ENCODE results near the gene MINDY1.
A peak's percentile ranks its signal among the peaks of the same experiment; 100 is the strongest.

Gene MINDY1

GRCh38 chr1:150970808-150971582, 35.7 kb downstream of the MINDY1 start:
- no peak for TF ChIP-seq CTCF (IDR thresholded peaks at IDR 0.05; ENCODE audit: low read depth, low read length, missing control alignments)
- Histone ChIP-seq H3K27me3 (replicated peaks) (no peaks in the 10 kb centered on the region), H3K27ac (no peak overlapping the region), H3K36me3 (replicated peaks) (peaks cover 32% of the 10 kb centered on the region), H3K4me3 (ENCODE audit: low read depth, low read length) (peak overlapping the region; percentile 5)
- no peak for DNase-seq
- in situ Hi-C loops (cut with HindIII; ENCODE audit: low pct_ligation_motif_present, low sequenced_read_pairs) = no loop called here

GRCh38 chr1:150969626-150970025, 37.1 kb downstream of the MINDY1 start:
- Histone ChIP-seq H3K4me3 (ENCODE audit: low read depth, low read length) (no peak overlapping the region), H3K27me3 (replicated peaks) (no peaks in the 10 kb centered on the region), H3K27ac (no peak overlapping the region), H3K36me3 (replicated peaks) (peaks cover 43% of the 10 kb centered on the region)
- in situ Hi-C loops (cut with HindIII; ENCODE audit: low pct_ligation_motif_present, low sequenced_read_pairs) = no loop called here
- no peak for DNase-seq
- no peak for TF ChIP-seq CTCF (IDR thresholded peaks at IDR 0.05; ENCODE audit: low read depth, low read length, missing control alignments)

GRCh38 chr1:150968491-150968890, 38.2 kb downstream of the MINDY1 start:
- in situ Hi-C loops (cut with HindIII; ENCODE audit: low pct_ligation_motif_present, low sequenced_read_pairs) = no loop called here
- Histone ChIP-seq H3K27me3 (replicated peaks) (no peaks in the 10 kb centered on the region), H3K27ac (no peak overlapping the region), H3K36me3 (replicated peaks) (peaks cover 54% of the 10 kb centered on the region), H3K4me3 (ENCODE audit: low read depth, low read length) (no peak overlapping the region)
- DNase-seq = no peak
- TF ChIP-seq CTCF (IDR thresholded peaks at IDR 0.05; ENCODE audit: low read depth, low read length, missing control alignments) = no peak

- in situ Hi-C loops (cut with HindIII; ENCODE audit: low pct_ligation_motif_present, low sequenced_read_pairs) = no loop called here
- DNase-seq = no peak
- Histone ChIP-seq H3K27ac (no peak overlapping the region), H3K36me3 (replicated peaks) (peaks cover 60% of the 10 kb centered on the region), H3K27me3 (replicated peaks) (no peaks in the 10 kb centered on the region), H3K4me3 (ENCODE audit: low read depth, low read length) (no peak overlapping the region)
- no peak for TF ChIP-seq CTCF (IDR thresholded peaks at IDR 0.05; ENCODE audit: low read depth, low read length, missing control alignments)
Measured at GRCh38 chr1:150967936-150968335, 38.8 kb downstream of the MINDY1 start.

GRCh38 chr1:150966011-150966410, 40.7 kb downstream of the MINDY1 start:
- H3K36me3 ChIP-seq (replicated peaks) = peaks cover 76% of the 10 kb centered on the region

More at GRCh38 chr1:150966011-150966410, 40.7 kb downstream of the MINDY1 start:
- in situ Hi-C loops (cut with HindIII; ENCODE audit: low pct_ligation_motif_present, low sequenced_read_pairs) = no loop called here
- DNase-seq = no peak
- TF ChIP-seq CTCF (IDR thresholded peaks at IDR 0.05; ENCODE audit: low read depth, low read length, missing control alignments) = no peak
- H3K27ac ChIP-seq = no peak overlapping the region
- no peak overlapping the region for H3K4me3 ChIP-seq (ENCODE audit: low read depth, low read length)
- H3K27me3 ChIP-seq (replicated peaks) = no peaks in the 10 kb centered on the region

Data from brain microvascular endothelial cell (primary cell).